ENCODE measurements around the gene SMIM9.

Gene SMIM9

DNA sequence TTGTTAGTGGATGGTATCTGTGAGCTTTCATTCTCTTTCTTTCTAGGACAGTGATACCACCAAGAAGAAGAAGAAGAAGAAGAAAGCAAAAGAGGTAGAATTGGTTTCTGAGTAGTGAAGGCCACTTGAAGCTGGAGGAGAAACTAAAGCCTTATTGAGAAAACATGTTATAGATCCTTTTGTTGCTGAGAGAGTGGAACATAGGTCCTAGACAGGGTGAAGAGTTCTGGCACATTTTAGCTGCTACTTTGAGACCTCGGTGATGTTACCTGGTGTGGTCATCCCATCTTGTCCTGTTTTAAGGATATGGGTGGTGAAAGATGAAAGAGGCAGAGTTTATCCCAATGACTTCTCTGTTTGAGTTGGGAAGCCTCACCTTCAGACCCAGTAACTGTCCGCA, 57.7 kb downstream of the SMIM9 start:
- DNase-seq, result no peak

DNA sequence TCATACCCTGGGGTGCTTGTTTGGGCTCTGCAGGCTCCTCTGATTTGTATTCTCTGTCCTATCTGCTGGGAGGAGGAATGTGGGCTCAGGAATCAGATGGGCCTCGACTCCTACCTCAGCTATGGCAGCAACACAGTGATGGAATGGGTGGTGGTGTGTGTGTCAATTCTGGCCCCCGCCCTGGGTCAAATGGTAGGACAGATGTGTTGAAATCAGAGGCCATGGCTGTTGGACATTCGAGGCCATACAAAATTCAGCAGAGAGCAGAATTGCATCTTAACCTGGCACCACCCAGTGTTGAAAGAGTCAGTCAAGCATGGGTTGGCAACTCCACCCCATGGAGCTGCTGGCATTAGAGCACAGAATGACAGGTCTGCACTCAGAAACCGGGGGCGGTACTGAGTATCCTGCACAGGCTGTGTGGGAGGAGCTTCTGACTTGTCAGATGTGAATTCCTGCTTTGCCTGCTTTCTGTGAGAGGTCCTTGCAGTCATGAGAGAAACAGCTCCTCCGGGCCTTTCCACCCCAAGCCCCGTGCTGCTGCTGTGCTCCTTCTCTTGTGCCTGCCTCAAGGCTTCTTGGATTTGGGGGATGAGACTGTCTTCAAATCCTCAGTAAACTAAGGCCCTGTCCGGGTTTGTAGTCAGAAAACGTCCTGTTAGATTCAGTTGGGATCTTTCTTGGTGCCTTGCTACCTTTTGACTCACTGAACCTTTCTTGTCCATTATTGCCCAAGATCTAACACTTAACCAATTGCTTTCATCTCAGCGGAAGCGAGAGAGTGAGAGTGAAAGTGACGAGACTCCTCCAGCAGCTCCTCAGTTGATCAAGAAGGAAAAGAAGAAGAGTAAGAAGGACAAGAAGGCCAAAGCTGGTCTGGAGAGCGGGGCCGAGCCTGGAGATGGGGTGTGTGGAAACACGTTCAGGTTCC, 58.8 kb downstream of the SMIM9 start:
- DNase-seq, result no peak

DNA sequence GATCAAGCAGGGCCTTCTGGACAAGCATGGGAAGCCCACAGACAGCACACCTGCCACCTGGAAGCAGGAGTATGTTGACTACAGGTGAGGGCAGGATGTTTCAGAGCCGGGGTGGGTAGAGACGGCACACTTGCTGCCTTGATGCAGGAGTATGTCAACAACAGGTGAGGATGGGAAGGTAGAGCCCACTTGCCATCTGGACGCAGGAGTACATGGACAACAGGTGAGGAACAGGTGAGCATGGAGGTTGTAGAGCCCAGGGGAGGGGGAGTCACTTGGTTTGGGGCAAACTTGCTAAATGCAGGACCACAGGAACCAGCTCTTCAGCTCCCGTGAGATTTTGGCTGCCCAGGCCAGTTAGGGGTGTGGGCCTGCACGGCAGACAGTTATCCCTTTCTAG, 59.8 kb downstream of the SMIM9 start:
- no peak for DNase-seq
